GM12864 (cell line): ENCODE data around the gene STX16.

ENCODE experiments used
- DNase-seq: peaks from one replicate; pipeline ENCODE4 v3.0.0-alpha.2; 2011; ENCODE audit warnings: low read depth
- H3K4me3 ChIP-seq: 2 replicates; pipeline ENCODE4 v1.5.1; 2011; ENCODE audit warnings: mild to moderate bottlenecking, low read depth, low read length, control low read depth
- CTCF ChIP-seq: IDR thresholded peaks from 2 replicates; pipeline ENCODE4 v1.5.1; 2011; ENCODE audit warnings: low read depth, mild to moderate bottlenecking, moderate library complexity, low read length, control low read depth, inconsistent platforms; ENCODE audit errors: missing control alignments

STX16 gene

GRCh38 chr20:58703765-58704371, 52.8 kb downstream of the STX16 start:
- no peak for DNase-seq
- no peak for TF ChIP-seq CTCF
- H3K4me3 ChIP-seq = no peak overlapping the region

DNA sequence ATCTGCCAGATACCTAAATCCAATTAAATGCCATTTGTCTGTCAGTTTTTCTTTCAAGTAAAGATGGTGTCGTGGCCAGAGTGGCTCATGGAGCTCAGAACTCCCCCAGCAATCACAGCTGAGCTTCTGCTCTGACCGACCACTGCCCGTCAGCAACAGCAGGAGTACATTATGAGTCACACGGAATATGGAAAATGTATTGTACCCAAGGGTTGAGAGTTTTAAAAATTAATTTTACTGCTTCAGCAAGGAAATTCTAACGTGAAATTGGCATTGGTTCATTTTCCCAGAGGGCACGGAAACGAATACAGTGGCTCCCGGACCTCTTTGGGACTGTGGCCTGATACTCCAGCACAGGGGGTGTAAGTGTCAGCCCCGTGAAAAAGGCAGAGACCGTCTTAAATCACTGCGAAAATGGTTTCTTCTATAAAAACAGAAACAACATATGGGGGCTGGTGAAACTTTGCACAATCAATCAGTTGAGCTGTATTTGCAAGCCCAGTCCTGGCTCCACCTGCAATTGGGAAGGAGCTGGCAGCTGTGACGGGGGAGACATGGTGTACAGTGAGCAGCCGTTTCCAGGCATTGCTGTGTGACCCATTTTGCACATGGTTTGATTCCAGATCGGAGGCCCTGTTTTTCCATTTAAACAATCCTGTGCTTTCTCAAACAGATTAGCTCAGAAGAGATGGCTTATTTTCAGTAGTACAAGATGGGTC, 54.3 kb downstream of the STX16 start:
- TF ChIP-seq CTCF = no peak
- H3K4me3 ChIP-seq = no peak overlapping the region
- no peak for DNase-seq

DNA sequence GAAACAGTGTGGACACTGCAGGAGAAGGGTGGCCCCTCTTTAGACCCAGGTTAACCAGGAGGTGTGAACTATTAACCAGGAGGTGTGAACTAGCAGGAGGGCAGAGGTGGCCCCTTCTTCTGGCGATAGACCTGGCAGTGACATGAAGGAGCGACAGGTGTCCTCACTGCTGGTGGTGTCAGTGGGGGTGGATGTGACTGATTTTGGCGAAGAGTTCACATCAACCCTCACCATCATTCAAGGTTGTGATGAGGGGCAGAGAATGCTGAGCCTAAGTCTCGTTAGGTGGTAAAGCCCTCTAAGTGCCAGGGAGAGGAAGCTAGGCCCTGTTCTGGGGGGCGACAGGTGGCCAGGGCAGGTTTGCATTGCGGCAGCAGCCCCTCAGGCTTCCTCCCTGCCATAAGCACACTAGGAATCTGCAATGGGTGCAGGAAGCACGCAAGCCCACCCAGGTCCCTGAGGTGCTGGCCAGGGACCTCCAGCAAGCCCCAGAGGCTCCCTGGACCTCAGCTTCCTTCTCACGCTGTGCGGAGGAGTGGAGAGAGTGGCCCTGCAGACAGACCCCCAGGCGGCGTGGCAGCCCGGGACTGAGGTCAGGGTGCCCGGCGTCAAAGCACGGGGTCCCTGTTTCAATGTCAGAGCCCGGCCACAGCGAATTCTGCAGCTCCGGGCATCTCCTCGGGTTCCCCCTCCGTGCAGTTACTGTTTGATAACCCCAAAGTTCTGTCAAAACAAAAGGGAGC, 55.2 kb downstream of the STX16 start:
- H3K4me3 ChIP-seq = no peak overlapping the region

GRCh38 chr20:58706975-58707681, 56.0 kb downstream of the STX16 start:
- TF ChIP-seq CTCF = no peak
- H3K4me3 ChIP-seq = no peak overlapping the region
- no peak for DNase-seq

More for the DNA sequence above, 55.2 kb downstream of the STX16 start:
- TF ChIP-seq CTCF = no peak
- no peak for DNase-seq

DNA sequence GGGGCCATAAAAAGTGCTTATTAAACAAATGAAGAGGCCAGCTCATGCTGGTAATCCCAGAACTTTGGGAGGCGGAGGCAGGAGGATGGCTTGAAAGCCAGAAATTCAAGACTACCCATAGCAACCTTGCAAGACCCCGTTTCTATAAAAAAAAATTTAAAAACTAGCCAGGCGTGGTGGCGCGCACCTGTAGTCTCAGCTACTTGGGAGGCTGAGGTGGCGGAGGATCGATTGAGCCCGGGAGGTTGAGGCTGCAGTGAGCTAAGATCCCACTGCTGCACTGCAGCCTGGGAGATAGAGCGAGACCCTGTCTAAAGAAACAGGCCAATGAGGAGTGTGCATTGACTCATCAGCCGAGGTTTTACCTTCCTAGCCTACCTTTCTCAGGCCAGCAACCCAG, 56.7 kb downstream of the STX16 start:
- H3K4me3 ChIP-seq = no peak overlapping the region
- no peak for TF ChIP-seq CTCF
- no peak for DNase-seq

DNA sequence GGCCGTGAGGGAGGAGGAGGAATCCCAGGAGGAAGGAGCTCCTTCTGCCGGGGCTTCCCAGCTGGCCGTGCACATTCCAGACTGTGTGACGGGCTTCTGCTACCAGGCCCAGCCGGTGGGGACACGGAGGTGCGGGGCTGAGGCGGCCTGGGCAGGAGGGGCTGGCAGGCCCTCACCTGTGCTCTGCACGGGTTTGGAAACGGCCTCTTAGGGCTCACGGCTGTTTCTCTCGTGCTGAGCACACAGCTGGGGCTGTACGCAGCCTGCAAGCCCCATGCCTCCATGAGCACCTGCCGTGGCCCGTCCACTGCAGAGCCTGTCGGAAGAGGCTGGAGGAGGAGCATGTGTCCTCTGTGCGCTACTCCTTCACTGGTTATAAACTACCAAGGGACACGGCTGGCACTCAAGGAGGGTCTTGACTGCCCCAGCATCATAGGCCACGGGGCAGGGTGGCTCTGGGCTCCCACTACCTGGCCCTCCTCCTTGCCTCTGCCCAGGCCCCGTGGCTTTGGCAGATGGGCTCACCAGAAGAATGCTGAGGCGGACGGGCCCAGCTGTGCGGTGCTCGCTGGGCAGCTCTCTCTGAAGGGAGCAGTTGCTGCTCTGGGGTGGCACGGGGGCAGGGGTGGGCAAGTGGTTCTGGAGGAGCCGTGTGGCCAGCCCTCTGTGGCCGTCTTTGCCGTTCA, 57.3 kb downstream of the STX16 start:
- H3K4me3 ChIP-seq = no peak overlapping the region
- no peak for DNase-seq

More for the DNA sequence above, 57.3 kb downstream of the STX16 start:
- TF ChIP-seq CTCF = no peak
